Stomach (tissue), 9 donors: Measurements from ENCODE around the gene PDPK1. TPM values are rescaled to one million over a fixed set of nuclear protein-coding genes. Genes with fewer than 3 reads are reported as not detected.
A peak's percentile ranks its signal among the peaks of the same experiment; 100 is the strongest.

Source experiments
- DNase-seq, 2 donors: peaks; one replicate each; pipeline versions ENCODE4 v3.0.0 to v3.0.0-alpha.2; 2013 to 2019
- H3K27ac ChIP-seq, 5 donors: fragments of 200-600 bp in 4 of 5; sonication (generic) in 4 of 5; one replicate each; pipeline ENCODE4 v1.5.1; 2013 to 2019; ENCODE audit warnings: mild to moderate bottlenecking in 1 of 5, moderate library complexity in 1 of 5
- H3K27me3 ChIP-seq, 3 donors: fragments of 200-600 bp; sonication (generic); one replicate each; pipeline ENCODE4 v1.5.1; 2017 to 2019; ENCODE audit warnings: mixed run types in 1 of 3
- H3K36me3 ChIP-seq, 4 donors: fragments of 200-600 bp; sonication (generic); 1 replicate in 3 of 4; 2 replicates in 1 of 4; pipeline ENCODE4 v1.5.1; 2016 to 2019
- H3K4me1 ChIP-seq, 4 donors: fragments of 200-600 bp; sonication (generic); one replicate each; pipeline ENCODE4 v1.5.1; 2016 to 2019
- H3K4me3 ChIP-seq, 4 donors: fragments of 200-600 bp; sonication (generic) in 3 of 4; one replicate each; pipeline ENCODE4 v1.5.1; 2016 to 2019; ENCODE audit warnings: mild to moderate bottlenecking in 1 of 4
- H3K9me3 ChIP-seq, 4 donors: fragments of 200-600 bp; sonication (generic); one replicate each; pipeline ENCODE4 v1.5.1; 2016 to 2019
- EP300 ChIP-seq: sonication (generic); formaldehyde crosslinking; IDR thresholded peaks from one replicate; pipeline ENCODE4 v1.6.1; 2017; ENCODE audit warnings: antibody characterized with exemption
- POLR2A ChIP-seq, 4 donors: fragments of 450-650 bp; IDR thresholded peaks; one replicate each; pipeline ENCODE4 v1.6.1; 2016; ENCODE audit warnings: antibody characterized with exemption in 4 of 4, control low read depth in 2 of 4, mild to moderate bottlenecking in 1 of 4, moderate library complexity in 1 of 4
- POLR2AphosphoS5 ChIP-seq, 3 donors: sonication (generic); formaldehyde crosslinking; IDR thresholded peaks; one replicate each; pipeline ENCODE4 v1.6.1; 2016; ENCODE audit warnings: antibody characterized with exemption in 3 of 3
- WGBS, 5 donors: extraction: QIAGEN DNeasy Blood & Tissue Kit in 3 of 5; methylation state at CpG; one replicate each; pipeline versions ENCODE4 v1.1.5 to v1.1.7; 2013 to 2018; 5-methylcytosine and 5-hydroxymethylcytosine counted together
- intact Hi-C: fragments of 100-400 bp; cut with DNase I; formaldehyde crosslinking; loops from one replicate; pipeline ENCODE4 v1.15.1; 2023; ENCODE audit warnings: low total_unique reads
- polyA plus RNA-seq, 3 donors: library from polyadenylated mRNA; stranded (reverse); fragments of 200-250 nt; gene quantifications; one replicate each; pipeline ENCODE4 v1.2.3, GENCODE V29; 2013
- total RNA-seq, 5 donors: library from RNA; depleted of rRNA; stranded (reverse); fragments of >200 nt; gene quantifications; one replicate each; pipeline versions ENCODE4 v1.1.0 to v1.2.3, GENCODE V29; 2014 to 2016
- TF ChIP-seq, protein P1 (sequence below), 7 experiments: fragments of 450-650 bp in 4 of 7; fragments of 200-600 bp in 3 of 7; sonication (generic) in 3 of 7; IDR thresholded peaks; one replicate each; pipeline ENCODE4 v1.5.1; 2016 to 2019; ENCODE audit warnings: antibody characterized with exemption in 7 of 7, control low read depth in 2 of 7, mild to moderate bottlenecking in 1 of 7
- donor health status: healthy with polysubstance abuse.
- donor health status: Bipolar disorder and iron deficiency.
- donor health status: healthy.

Gene PDPK1
- total and polyA plus RNA-seq, 8 donors: 7.0 to 86.9 (median 23.6) TPM

DNA sequence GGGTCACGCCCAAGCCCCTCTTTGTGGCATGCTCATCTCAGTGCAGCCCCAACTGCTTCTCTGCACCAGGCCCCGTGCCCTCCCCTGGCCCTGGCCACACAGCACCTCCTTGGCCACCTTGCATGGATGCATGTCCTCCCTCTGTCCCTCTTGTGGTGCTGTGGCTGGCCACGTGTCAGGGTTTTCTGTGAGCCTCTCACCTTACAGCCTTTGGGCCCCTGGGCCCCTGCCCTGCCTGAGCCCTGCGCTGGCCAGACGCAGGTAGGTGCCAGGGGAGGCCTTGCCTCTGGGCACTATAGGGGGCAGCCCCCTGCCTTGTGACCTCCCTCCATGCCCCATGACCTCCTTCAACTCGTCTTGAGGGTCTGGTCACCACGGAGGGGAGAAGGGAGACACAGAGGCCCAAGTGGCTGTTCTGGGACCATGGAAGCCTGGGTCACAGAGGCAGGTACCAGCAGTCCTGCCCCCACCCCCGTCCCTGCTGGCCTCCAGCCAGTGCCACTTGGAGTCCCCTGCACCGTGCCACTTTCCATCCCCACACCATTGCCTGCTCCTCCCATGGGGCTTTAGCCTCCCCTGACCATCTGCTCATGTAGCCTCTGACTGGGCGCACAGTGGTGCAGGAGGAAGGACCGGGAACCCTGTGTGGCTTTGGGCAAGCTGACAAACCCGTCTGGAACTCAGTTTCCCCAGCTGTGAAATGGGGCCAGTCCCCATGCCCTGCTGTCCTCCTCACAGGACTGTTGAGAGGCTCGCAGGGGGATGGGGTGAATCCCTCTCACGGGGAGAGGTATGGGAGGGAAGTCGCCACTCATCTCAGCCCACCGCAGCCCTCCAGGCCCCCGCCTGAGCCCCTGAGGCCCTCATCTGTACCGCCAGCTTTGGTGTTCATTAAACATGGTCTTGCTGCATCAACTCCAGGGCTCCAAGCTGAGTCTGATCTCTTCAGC is 35.6 kb upstream of the PDPK1 start:
- no peaks in the 10 kb centered on the region for H3K27me3 ChIP-seq
- H3K4me3 ChIP-seq: no peak overlapping the region
- H3K4me1 ChIP-seq: peaks cover 13 to 51% (median 35%) of the 10 kb centered on the region in 4 donors
- peaks cover 0 to 32% (median 27%) of the 10 kb centered on the region in 4 donors for H3K36me3 ChIP-seq
- no peak for DNase-seq
- TF ChIP-seq EP300 (no peak), POLR2A (IDR thresholded peaks at IDR 0.05) (no peak), POLR2AphosphoS5 (IDR thresholded peaks at IDR 0.05) (no peak)
- TF ChIP-seq, protein P1, sequence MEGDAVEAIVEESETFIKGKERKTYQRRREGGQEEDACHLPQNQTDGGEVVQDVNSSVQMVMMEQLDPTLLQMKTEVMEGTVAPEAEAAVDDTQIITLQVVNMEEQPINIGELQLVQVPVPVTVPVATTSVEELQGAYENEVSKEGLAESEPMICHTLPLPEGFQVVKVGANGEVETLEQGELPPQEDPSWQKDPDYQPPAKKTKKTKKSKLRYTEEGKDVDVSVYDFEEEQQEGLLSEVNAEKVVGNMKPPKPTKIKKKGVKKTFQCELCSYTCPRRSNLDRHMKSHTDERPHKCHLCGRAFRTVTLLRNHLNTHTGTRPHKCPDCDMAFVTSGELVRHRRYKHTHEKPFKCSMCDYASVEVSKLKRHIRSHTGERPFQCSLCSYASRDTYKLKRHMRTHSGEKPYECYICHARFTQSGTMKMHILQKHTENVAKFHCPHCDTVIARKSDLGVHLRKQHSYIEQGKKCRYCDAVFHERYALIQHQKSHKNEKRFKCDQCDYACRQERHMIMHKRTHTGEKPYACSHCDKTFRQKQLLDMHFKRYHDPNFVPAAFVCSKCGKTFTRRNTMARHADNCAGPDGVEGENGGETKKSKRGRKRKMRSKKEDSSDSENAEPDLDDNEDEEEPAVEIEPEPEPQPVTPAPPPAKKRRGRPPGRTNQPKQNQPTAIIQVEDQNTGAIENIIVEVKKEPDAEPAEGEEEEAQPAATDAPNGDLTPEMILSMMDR (IDR thresholded peaks at IDR 0.05): no peak
- peak overlapping the region in 3 of 5 donors; percentile 42 to 71 (median 49) for H3K27ac ChIP-seq
- WGBS, 5 donors: 77 to 81% (median 78%) methylated on average over 13 to 18 of the region's 18 CpGs
- no peaks in the 10 kb centered on the region for H3K9me3 ChIP-seq
- intact Hi-C loops: no loop called here

DNA sequence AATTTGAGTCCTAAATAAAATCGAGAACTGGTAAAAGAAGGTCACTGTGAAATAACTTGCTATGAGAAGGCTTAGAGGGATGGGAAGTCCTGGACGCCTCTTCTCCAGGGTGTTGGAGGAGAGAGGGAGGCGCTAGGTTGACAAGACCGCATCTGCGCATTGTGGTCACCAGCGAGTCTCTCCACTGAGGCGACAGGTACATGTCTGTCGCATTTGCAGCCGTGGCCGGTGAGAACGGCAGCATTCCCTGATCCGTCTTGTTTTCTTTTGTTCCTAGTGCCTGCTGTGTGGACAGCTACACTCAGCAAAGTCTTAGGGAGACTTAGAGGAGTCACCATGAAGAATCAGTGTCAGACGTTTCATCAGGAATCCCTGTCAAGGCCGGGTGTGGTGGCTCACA is 32.1 kb upstream of the PDPK1 start:
- no peak for TF ChIP-seq POLR2A (IDR thresholded peaks at IDR 0.05)
- no peak for TF ChIP-seq POLR2AphosphoS5 (IDR thresholded peaks at IDR 0.05)
- no peak for TF ChIP-seq EP300
- TF ChIP-seq, protein P1 (IDR thresholded peaks at IDR 0.05): no peak
- WGBS, 5 donors: 90 to 98% (median 94%) methylated on average over 14 of the region's 14 CpGs
- no peaks in the 10 kb centered on the region for H3K9me3 ChIP-seq
- H3K36me3 ChIP-seq: no peaks in the 10 kb centered on the region
- no peak for DNase-seq
- H3K27me3 ChIP-seq: no peaks in the 10 kb centered on the region
- H3K4me3 ChIP-seq: no peak overlapping the region
- H3K4me1 ChIP-seq: peaks cover 12 to 35% (median 27%) of the 10 kb centered on the region in 4 donors
- H3K27ac ChIP-seq: no peak overlapping the region
- intact Hi-C loops: no loop called here

DNA sequence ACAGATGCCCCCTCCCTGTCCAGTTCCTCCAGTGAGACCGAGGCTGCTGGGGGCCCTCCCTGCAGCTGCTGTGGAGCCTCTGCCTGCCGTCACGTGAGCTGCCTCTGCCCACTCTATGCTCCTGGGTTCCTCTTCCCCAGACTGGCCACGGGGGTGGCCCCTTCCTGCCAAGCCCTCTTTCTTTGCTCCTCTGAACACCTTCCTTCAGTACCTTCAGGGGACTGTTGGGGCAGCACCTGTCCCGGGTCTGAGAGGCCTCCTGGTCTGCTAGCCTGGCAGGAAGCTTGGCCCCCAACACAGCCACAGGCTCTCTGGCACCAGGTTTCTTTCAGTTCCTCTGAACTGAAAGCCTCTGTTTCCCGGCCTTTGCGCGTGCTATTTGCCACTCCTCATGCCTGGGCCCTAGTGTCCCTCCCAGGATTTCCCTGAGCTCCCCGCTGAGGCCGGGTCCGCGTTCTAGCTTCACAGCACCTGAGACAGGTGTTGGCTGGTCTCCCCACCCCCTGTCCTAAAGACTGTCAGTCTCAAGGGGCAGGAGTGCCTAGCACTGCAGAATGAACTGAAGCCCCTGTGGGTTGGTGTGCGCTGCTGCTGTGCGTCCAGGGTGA is 30.7 kb upstream of the PDPK1 start:
- H3K27ac ChIP-seq: peak overlapping the region in 3 of 5 donors; percentile 14 to 79 (median 54)
- H3K36me3 ChIP-seq: no peaks in the 10 kb centered on the region
- no peak for DNase-seq
- no peaks in the 10 kb centered on the region for H3K27me3 ChIP-seq
- no peak overlapping the region for H3K4me3 ChIP-seq
- WGBS, 5 donors: 67 to 88% (median 83%) methylated on average over 12 to 14 of the region's 14 CpGs
- TF ChIP-seq POLR2AphosphoS5 (IDR thresholded peaks at IDR 0.05) (no peak), POLR2A (IDR thresholded peaks at IDR 0.05) (no peak), EP300 (no peak)
- TF ChIP-seq, protein P1 (IDR thresholded peaks at IDR 0.05): no peak
- intact Hi-C loops: no loop called here
- no peaks in the 10 kb centered on the region for H3K9me3 ChIP-seq
- peaks cover 7 to 35% (median 26%) of the 10 kb centered on the region in 4 donors for H3K4me1 ChIP-seq

DNA sequence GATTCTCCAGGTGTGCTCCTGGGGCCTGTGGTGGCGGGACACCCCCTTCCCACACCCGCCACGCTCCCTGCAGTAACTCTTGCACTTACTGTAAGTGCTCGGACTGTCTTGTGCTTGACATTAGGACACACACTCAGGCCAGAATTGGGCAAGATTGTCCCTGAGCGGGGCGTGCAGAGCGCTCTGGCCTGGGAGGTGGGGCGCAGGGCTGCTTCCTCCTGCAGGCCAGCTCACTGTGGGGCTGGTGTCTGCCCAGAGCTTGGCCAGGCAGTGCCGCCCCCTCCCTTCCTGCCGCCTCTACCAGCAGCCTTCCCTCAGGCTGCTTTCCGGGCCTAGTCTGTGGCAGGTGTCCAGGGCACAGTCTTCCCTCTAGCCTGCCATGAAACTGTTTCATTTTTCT is 30.2 kb upstream of the PDPK1 start:
- 78 to 95% (median 90%) methylated on average over 8 to 11 of the region's 11 CpGs for WGBS, 5 donors
- Histone ChIP-seq H3K36me3 (no peaks in the 10 kb centered on the region), H3K27ac (peak overlapping the region in 3 of 5 donors; percentile 14 to 79 (median 54)), H3K4me1 (peaks cover 9 to 34% (median 25%) of the 10 kb centered on the region in 4 donors), H3K9me3 (no peaks in the 10 kb centered on the region), H3K4me3 (no peak overlapping the region), H3K27me3 (no peaks in the 10 kb centered on the region)
- DNase-seq: peak in 1 of 2 donors; percentile 44
- intact Hi-C loops: no loop called here
- TF ChIP-seq POLR2AphosphoS5 (IDR thresholded peaks at IDR 0.05) (no peak), EP300 (no peak), POLR2A (IDR thresholded peaks at IDR 0.05) (no peak)
- TF ChIP-seq, protein P1 (IDR thresholded peaks at IDR 0.05): no peak
